NCI-H526 treated with DMSO at 0.1 percent for 48 hours (cell line): ENCODE measurements around the gene UBLCP1.

Source experiments
- DNase-seq: peaks from one replicate; lab custom pipeline; 2025; lab: John Stamatoyannopoulos, UW

Gene UBLCP1

GRCh38 chr5:159313197-159313596, 50.1 kb downstream of the UBLCP1 start:
- no peak for DNase-seq

- DNase-seq = no peak
Observed at GRCh38 chr5:159316519-159317383, 53.7 kb downstream of the UBLCP1 start.

GRCh38 chr5:159317849-159318248, 54.8 kb downstream of the UBLCP1 start:
- DNase-seq = no peak

DNA sequence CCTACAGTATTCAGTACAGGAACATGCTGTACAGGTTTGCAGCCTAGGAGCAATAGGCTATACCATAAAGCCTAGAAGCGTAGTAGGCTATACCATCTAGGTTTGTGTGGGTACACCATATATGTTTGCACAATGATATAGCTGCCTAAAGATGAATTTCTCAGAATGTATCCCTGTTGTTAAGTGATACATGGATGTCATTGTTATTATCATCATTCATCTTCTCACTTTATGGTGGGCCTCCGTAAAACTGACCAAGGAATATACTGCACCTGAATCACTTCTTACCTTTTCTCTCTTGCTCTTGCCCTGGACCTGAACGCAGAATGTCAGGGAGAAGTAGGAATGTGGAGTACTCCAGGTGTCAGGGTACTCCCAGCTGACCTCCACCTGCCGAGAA, 55.4 kb downstream of the UBLCP1 start:
- no peak for DNase-seq

DNA sequence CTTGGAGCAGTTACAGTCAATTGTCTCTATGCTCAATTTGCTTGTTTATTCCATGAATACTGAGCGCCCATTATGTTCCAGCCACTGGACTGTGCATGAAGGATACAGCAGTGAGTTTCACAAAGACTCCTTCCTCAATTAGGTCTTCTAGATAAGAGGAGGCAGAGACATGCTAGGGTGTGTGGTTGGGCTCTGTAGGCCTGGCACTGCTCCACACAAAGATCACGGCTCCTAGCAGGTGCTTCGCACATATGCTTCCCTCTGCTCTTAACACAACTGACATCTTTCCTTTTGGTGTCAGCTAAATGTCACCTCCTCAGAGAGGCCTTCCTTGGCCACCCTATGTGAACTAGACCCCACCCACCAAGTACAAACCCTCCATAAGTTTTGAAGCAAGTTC, 56.3 kb downstream of the UBLCP1 start:
- DNase-seq = no peak

DNA sequence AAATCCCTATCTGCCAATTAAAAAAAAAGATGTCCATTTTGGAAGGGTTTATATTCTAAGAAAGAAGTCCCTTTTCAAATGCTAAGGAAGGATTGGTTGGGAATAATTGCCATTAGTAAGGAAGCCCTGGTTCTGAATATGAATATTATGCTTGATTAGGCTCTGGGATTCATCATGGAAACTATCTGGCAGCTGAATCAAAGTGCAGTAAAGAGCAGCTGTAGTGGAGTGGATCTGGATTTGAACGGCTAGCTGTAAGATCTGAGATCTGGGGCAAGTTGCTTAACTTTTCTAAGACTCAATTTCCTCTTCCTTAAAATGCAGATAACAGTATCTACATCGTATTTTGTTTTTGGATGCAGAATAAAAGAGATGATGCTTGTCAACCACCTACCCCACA, 56.7 kb downstream of the UBLCP1 start:
- no peak for DNase-seq

GRCh38 chr5:159322180-159322579, 59.1 kb downstream of the UBLCP1 start:
- no peak for DNase-seq

GRCh38 chr5:159324102-159324755, 61.1 kb downstream of the UBLCP1 start:
- DNase-seq = no peak

- no peak for DNase-seq
Observed at GRCh38 chr5:159324986-159325385, 61.9 kb downstream of the UBLCP1 start.

GRCh38 chr5:159330131-159330800, 67.2 kb downstream of the UBLCP1 start, which contains the start of gene IL12B:
IL12B (minus strand) TSS chr5:159330487; CDS start chr5:159326782, 3,705 bp downstream.
- no peak for DNase-seq

DNA sequence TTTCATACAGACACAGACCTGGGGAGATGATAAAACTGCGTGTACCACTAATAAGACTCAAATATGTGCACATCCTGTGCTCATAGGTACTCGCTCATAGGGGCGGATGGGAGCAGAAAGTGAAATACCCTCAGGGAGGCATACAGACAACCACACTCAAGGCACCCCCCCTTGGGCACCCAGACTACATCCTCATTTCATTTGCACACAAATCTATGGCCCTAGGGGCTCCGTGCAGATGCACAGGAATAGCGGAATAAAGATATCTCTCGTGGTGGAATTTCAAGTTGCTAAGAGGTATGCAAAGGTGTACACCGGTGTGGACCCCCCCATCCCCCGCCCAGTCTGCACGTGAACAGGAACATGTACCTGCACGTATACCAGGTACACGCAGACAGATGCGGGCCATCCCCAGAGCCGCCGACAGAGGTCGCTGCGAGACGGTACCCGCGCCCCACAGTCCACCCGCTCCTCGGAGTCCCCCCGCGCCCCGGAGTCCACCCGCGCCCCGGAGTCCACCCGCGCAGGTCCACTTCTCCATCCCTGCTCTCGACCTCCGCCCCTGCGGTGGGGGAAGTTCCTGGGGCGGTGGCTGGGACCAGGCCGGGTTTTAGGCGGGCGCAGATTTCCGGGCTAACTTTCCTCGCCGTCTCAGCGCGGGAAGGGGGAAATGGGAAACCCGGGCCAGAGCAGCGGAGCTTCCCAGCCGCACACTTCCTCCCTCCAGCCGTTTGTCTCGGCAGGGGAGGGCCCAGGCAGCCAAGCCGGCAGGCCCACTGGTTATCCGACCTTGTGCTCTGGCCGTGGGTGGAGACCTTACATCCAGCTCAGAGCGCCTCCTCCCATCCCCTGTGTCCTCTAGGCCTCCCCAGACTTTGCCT, 68.2 kb downstream of the UBLCP1 start:
- DNase-seq = peak; percentile 5

DNA sequence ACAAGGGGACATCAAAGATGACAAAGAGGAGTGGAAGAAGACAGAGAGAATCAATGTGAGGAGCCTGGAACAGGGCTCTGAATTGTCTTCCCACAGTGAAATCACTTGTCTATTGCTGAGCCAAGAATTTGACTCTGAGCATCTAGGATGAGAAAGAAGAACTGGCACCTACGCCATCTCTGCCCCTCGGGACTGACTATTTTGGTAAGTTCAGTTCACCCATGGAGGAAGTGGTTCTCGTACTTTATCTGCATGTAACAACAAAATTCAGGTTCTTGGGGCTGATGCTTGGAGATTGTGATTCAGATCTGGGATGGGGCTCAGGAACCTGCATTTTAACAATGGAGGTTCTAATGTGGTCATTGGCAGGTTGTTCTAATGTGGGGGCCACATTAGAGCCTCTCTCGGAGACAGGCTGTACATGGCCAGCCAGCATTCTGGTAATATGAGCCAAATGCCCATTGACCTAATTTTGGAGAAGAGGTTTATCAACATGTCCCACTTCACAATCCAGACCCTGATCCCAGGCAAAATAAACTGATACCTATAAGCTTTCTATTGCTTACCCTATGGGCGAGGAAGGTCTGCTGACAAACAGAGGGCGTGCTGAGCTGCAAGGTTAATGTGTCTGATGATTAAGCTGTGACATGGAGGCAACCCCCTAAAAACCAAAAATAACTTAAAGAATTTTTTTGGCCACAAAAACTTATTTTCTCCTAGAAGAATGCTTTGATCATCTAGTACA, 69.9 kb downstream of the UBLCP1 start:
- DNase-seq = no peak

GRCh38 chr5:159333545-159333925, 70.4 kb downstream of the UBLCP1 start:
- no peak for DNase-seq
